ENCODE data around the gene NRIP1. TPM values are rescaled to one million over a fixed set of nuclear protein-coding genes. Genes with fewer than 3 reads are reported as not detected.

Gene NRIP1
- total and polyA plus RNA-seq, 9 of the 15 experiments (the other 6 are each of a cell fraction or from before 2014, with no cell fraction given), result 4.3 to 42.8 (median 19.6) TPM

DNA sequence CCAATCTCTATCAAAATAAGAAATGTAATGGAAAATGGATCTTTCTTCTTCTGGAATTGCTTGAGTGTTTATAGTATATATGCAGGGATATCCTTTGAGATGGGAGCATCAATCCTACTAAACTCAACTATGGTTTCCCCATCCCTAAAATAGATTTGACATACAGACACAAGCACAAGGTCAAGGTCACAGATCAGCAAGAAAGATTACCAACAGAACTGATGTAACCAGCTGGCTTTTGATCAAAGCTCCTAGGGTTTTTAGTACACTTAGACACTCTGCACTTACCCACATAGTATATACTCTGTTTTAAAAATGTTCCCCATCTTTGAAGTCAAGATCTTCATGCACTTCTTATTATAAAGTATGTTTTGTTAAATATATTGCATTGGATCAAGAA, 85.5 kb downstream of the NRIP1 start:
- no peak overlapping the region for H3K4me2 ChIP-seq (ENCODE audit: insufficient read depth, low read length)
- H3K36me3 ChIP-seq (ENCODE audit: control insufficient read depth, insufficient read depth, low read length), result peaks cover 8% of the 10 kb centered on the region; the same call in 2 of the 3 replicates
- no peaks in the 10 kb centered on the region for H4K20me1 ChIP-seq (replicated peaks; ENCODE audit: control insufficient read depth, insufficient read depth, low read length)
- no peaks in the 10 kb centered on the region for H3K9me3 ChIP-seq (replicated peaks; ENCODE audit: control insufficient read depth, insufficient read depth, low read depth, low read length)
- no peak overlapping the region for H2AFZ ChIP-seq (ENCODE audit: low read depth, low read length)
- no peak overlapping the region for H3K27ac ChIP-seq (ENCODE audit: extremely low read depth, low read depth, low read length)
- BruUV-seq (replicated peaks), result no TSS peak
- H3K27me3 ChIP-seq (ENCODE audit: control insufficient read depth in 2 of 2, insufficient read depth in 2 of 2, low read length in 2 of 2), result no peaks in the 10 kb centered on the region
- DNase-seq (ENCODE audit: extremely low read depth in 1 of 4, low spot score in 3 of 4), result no peak
- no peak for ATAC-seq
- ChIA-PET POLR2A (no interaction called here), CTCF (ENCODE audit: low intra/inter-chr PET ratio) (interaction anchor here (1.0 kb wide), 1 partner anchor 720 kb away, joined by 3 read pairs; no protein-coding TSS in a partner anchor)
- in situ Hi-C loops (cut with MboI) (no loop called here), intact Hi-C loops (cut with micrococcal nuclease) (no loop called here)
- peaks cover 11% of the 10 kb centered on the region; the same call in 2 of the 3 replicates for H3K79me2 ChIP-seq (ENCODE audit: control insufficient read depth, insufficient read depth, low read length)
- H3K9ac ChIP-seq (ENCODE audit: insufficient read depth in 1 of 2, low read depth in 2 of 2, low read length in 2 of 2), result no peak overlapping the region
- no peak for TF ChIP-seq ZNF146 (CRISPR knock-in tag; IDR thresholded peaks at IDR 0.05; ENCODE audit: unreplicated experiment)
- TF ChIP-seq ESRRA (IDR thresholded peaks at IDR 0.05; ENCODE audit: borderline replicate concordance, low read depth), result peak; percentile 85
- TF ChIP-seq ZNF77 (CRISPR knock-in tag; IDR thresholded peaks at IDR 0.05), result no peak
- no peaks in the 10 kb centered on the region for H3K9me1 ChIP-seq (ENCODE audit: control insufficient read depth, insufficient read depth, low read length)
- H3K4me3 ChIP-seq, result no peak overlapping the region
- H3K4me1 ChIP-seq (replicated peaks in 1 of 2; ENCODE audit: control insufficient read depth in 2 of 2, insufficient read depth in 2 of 2, low read length in 2 of 2), result no peaks in the 10 kb centered on the region
- no peak for FAIRE-seq

DNA sequence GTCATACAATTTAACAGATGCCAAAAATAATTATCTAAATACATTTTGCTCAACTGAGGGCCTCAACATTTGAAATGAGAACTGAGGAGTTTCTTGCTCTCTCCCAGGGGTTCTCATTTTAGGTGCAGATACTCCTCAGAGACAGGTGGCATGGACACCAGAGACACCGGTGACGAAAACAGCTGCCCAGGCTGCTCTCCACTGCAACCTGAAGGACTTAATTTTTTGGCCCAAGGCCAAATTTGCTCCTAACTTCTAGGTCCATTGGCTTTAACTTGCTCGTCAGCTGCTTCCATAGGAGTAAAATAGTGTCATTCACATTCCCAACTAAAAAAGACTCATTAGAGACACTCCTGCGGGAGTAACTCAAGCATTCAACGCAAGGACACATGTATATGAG, 87.0 kb downstream of the NRIP1 start:
- POLR2A ChIA-PET, result interaction anchor here (1.0 kb wide), 1 partner anchor 217 kb away, joined by 3 read pairs; no protein-coding TSS in a partner anchor
- no TSS peak for BruUV-seq (replicated peaks)
- FAIRE-seq, result no peak
- DNase-seq (ENCODE audit: extremely low read depth in 1 of 4, low spot score in 3 of 4), result peak in 2 of 4 experiments; percentile 9
- Histone ChIP-seq H2AFZ (ENCODE audit: low read depth, low read length) (no peak overlapping the region), H3K4me2 (ENCODE audit: insufficient read depth, low read length) (no peak overlapping the region), H3K79me2 (ENCODE audit: control insufficient read depth, insufficient read depth, low read length) (peaks cover 11% of the 10 kb centered on the region; the same call in 2 of the 3 replicates), H3K27ac (ENCODE audit: extremely low read depth, low read depth, low read length) (no peak overlapping the region), H4K20me1 (replicated peaks; ENCODE audit: control insufficient read depth, insufficient read depth, low read length) (no peaks in the 10 kb centered on the region), H3K4me1 (replicated peaks in 1 of 2; ENCODE audit: control insufficient read depth in 2 of 2, insufficient read depth in 2 of 2, low read length in 2 of 2) (no peaks in the 10 kb centered on the region), H3K4me3 (no peak overlapping the region), H3K9me3 (replicated peaks; ENCODE audit: control insufficient read depth, insufficient read depth, low read depth, low read length) (no peaks in the 10 kb centered on the region), H3K9ac (ENCODE audit: insufficient read depth in 1 of 2, low read depth in 2 of 2, low read length in 2 of 2) (no peak overlapping the region), H3K27me3 (ENCODE audit: control insufficient read depth in 2 of 2, insufficient read depth in 2 of 2, low read length in 2 of 2) (no peaks in the 10 kb centered on the region), H3K9me1 (ENCODE audit: control insufficient read depth, insufficient read depth, low read length) (no peaks in the 10 kb centered on the region), H3K36me3 (ENCODE audit: control insufficient read depth, insufficient read depth, low read length) (peaks cover 8% of the 10 kb centered on the region; the same call in 2 of the 3 replicates)
- WGBS (ENCODE audit: insufficient coverage, low coverage, missing lambda C conversion rate), result 88% methylated on average over 5 of the region's 5 CpGs
- CTCF ChIA-PET (ENCODE audit: low intra/inter-chr PET ratio), result no interaction called here
- ATAC-seq, result peak; percentile 23; the same call in 1 of the 3 replicates
- intact Hi-C loops (cut with micrococcal nuclease) (no loop called here), in situ Hi-C loops (cut with MboI) (no loop called here)
- no peak for TF ChIP-seq MEF2D (tag; conservative IDR thresholded peaks at IDR 0.05; ENCODE audit: low read depth)
- TF ChIP-seq ZFP91 (CRISPR knock-in tag; IDR thresholded peaks at IDR 0.05), result no peak
- no peak for TF ChIP-seq NKRF (IDR thresholded peaks at IDR 0.05; ENCODE audit: borderline replicate concordance)
- peak; percentile 91 for TF ChIP-seq NFIX (CRISPR knock-in tag; IDR thresholded peaks at IDR 0.05; ENCODE audit: low read depth)
- no peak for TF ChIP-seq DACH1 (IDR thresholded peaks at IDR 0.05; ENCODE audit: partially characterized antibody)
- TF ChIP-seq NFIC (IDR thresholded peaks at IDR 0.05), result peak; percentile 98
- TF ChIP-seq ZBTB34 (CRISPR knock-in tag; IDR thresholded peaks at IDR 0.05), result no peak
- no peak for TF ChIP-seq MCM3 (IDR thresholded peaks at IDR 0.05)
- no peak for TF ChIP-seq TRIM24 (IDR thresholded peaks at IDR 0.05)

Data from K562 (cell line).